Ovary (tissue), 3 donors: ENCODE results near the gene STON1.

Experiments
- EP300 ChIP-seq: sonication (generic); formaldehyde crosslinking; IDR thresholded peaks from one replicate; pipeline ENCODE4 v1.6.1; 2017; ENCODE audit warnings: antibody characterized with exemption
- POLR2A ChIP-seq: fragments of 450-650 bp; IDR thresholded peaks from one replicate; pipeline ENCODE4 v1.6.1; 2017; ENCODE audit warnings: antibody characterized with exemption, mild to moderate bottlenecking, moderate library complexity
- TF ChIP-seq, protein P1 (sequence below), 3 donors: fragments of 450-650 bp in 2 of 3; fragments of 200-600 bp in 1 of 3; IDR thresholded peaks; one replicate each; pipeline versions ENCODE4 v1.5.1 to v1.8.0; 2016 to 2022; ENCODE audit warnings: antibody characterized with exemption in 3 of 3, mild to moderate bottlenecking in 1 of 3
- donor health status: DM: no; HTN: no; CAD: no.

DNA sequence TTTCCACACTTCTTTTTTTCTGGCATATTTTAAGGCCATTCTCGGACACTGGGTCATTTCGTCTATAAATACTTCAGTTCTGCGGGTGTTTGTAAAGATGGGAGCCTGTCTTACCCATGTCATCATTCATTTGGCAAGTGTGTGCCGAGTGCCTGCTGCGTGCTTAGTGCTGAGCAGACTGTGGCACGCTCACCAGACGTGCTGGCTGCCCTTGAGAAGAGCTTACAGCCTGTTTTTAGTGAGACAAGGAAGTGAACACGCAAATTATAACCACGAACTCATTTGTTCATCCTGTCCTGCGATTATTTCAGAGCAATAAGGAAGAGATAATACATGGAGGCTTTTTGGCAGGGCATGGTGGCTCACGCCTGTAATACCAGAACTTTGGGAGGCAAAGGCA lies 10.4 kb upstream of the STON1 start:
- TF ChIP-seq POLR2A = no peak
- TF ChIP-seq, protein P1, sequence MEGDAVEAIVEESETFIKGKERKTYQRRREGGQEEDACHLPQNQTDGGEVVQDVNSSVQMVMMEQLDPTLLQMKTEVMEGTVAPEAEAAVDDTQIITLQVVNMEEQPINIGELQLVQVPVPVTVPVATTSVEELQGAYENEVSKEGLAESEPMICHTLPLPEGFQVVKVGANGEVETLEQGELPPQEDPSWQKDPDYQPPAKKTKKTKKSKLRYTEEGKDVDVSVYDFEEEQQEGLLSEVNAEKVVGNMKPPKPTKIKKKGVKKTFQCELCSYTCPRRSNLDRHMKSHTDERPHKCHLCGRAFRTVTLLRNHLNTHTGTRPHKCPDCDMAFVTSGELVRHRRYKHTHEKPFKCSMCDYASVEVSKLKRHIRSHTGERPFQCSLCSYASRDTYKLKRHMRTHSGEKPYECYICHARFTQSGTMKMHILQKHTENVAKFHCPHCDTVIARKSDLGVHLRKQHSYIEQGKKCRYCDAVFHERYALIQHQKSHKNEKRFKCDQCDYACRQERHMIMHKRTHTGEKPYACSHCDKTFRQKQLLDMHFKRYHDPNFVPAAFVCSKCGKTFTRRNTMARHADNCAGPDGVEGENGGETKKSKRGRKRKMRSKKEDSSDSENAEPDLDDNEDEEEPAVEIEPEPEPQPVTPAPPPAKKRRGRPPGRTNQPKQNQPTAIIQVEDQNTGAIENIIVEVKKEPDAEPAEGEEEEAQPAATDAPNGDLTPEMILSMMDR (IDR thresholded peaks at IDR 0.05) = no peak
- no peak for TF ChIP-seq EP300
